Progenitor cell of endocrine pancreas (in vitro differentiated cells): ENCODE data around the gene ZNF699. TPM values are rescaled to one million over a fixed set of nuclear protein-coding genes. Genes with fewer than 3 reads are reported as not detected.
"Not testable (repeated sequence)": the region's sequence is repeated elsewhere in the genome, so short reads cannot be mapped to it uniquely, and the experiment has no call there.

Experiments used
- DNase-seq: peaks from one replicate; pipeline ENCODE4 v3.0.0; 2021; ENCODE audit warnings: low spot score; ENCODE audit not compliant: unreplicated experiment
- H3K27ac Mint-ChIP-seq: 2 replicates; pipeline ENCODE4 v1.8.0; 2021; ENCODE audit warnings: mild to moderate bottlenecking, moderate library complexity, mixed read lengths
- H3K27me3 Mint-ChIP-seq: 2 replicates; pipeline ENCODE4 v1.8.0; 2021; ENCODE audit warnings: mixed read lengths
- H3K36me3 Mint-ChIP-seq: 2 replicates; pipeline ENCODE4 v1.8.0; 2022; ENCODE audit warnings: mixed read lengths; ENCODE audit not compliant: insufficient read depth
- H3K4me1 Mint-ChIP-seq: 2 replicates; pipeline ENCODE4 v1.8.0; 2021; ENCODE audit warnings: low read depth, mixed read lengths
- H3K4me3 Mint-ChIP-seq: 2 replicates; pipeline ENCODE4 v1.8.0; 2021; ENCODE audit warnings: low read depth, mild to moderate bottlenecking, moderate library complexity, mixed read lengths
- H3K9me3 Mint-ChIP-seq: 2 replicates; pipeline ENCODE4 v1.8.0; 2021; ENCODE audit warnings: low read depth, mixed read lengths
- total RNA-seq: library from RNA; stranded (reverse); gene quantifications from 2 replicates; pipeline ENCODE4 v1.2.1, GENCODE V29; 2021
- TF ChIP-seq, protein P1 (sequence below): fragments of 200-600 bp; sonication (generic); IDR thresholded peaks from one replicate; pipeline ENCODE4 v1.5.0; 2021; ENCODE audit warnings: antibody characterized with exemption, mild to moderate bottlenecking; ENCODE audit not compliant: unreplicated experiment

ZNF699 gene
- total RNA-seq, 1 donor from 2014 or later: 6.6 TPM

DNA sequence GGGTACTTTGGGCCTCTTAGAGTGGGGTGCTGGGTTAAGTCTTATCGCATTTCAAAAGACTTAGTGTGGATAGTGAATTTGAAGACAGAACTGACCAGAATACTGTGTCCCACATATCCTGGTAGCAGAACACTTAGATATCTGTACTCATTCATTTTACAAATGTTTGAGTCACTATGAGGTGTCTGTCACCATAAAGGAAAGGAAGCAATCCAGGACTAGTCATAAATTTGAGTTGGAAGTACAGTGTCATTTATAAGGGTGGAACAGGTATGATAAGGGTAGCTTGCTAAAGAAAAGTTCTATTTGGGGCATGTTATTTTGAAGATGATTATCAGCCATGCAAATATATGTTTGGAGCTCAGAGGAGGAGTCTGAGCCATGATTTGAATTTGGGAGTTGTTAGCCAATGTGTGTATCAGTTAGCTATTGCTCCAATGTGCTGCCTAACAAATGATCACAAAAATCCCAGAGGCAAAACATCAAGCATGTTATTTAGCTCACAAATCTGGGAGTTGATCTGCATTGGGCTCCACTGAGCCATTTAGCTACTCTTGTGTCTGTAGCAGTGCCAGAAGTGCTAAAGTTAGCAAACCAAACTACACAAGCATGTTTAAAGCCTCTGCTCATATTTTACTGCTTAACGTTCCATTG, 20.3 kb downstream of the ZNF699 start:
- H3K9me3 Mint-ChIP-seq: peaks cover 42% of the 10 kb centered on the region
- H3K4me1 Mint-ChIP-seq: no peaks in the 10 kb centered on the region

DNA sequence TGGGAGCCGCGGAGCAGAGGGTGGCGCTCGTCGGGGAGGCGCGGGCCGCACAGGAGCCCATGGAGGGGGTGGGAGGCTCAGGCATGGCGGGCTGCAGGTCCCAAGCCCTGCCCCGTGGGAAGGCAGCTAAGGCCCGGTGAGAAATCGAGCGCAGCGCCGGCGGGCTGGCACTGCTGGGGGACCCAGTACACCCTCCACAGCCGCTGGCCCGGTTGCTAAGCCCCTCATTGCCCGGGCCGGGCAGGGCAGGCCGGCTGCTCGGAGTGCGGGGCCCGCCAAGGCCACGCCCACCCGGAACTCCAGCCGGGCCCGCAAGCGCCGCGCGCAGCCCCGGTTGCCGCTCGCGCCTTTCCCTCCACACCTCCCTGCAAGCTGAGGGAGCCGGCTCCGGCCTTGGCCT, 26.2 kb downstream of the ZNF699 start:
- not testable (repeated sequence) for H3K4me1 Mint-ChIP-seq, H3K4me3 Mint-ChIP-seq, DNase-seq, H3K36me3 Mint-ChIP-seq, H3K27me3 Mint-ChIP-seq, H3K27ac Mint-ChIP-seq
- peaks cover 57% of the 10 kb centered on the region for H3K9me3 Mint-ChIP-seq

More for the DNA sequence above, 20.3 kb downstream of the ZNF699 start:
- DNase-seq: no peak
- Mint-ChIP-seq H3K27ac (no peak overlapping the region), H3K4me3 (no peak overlapping the region), H3K27me3 (no peaks in the 10 kb centered on the region), H3K36me3 (peaks cover 42% of the 10 kb centered on the region)
- TF ChIP-seq, protein P1, sequence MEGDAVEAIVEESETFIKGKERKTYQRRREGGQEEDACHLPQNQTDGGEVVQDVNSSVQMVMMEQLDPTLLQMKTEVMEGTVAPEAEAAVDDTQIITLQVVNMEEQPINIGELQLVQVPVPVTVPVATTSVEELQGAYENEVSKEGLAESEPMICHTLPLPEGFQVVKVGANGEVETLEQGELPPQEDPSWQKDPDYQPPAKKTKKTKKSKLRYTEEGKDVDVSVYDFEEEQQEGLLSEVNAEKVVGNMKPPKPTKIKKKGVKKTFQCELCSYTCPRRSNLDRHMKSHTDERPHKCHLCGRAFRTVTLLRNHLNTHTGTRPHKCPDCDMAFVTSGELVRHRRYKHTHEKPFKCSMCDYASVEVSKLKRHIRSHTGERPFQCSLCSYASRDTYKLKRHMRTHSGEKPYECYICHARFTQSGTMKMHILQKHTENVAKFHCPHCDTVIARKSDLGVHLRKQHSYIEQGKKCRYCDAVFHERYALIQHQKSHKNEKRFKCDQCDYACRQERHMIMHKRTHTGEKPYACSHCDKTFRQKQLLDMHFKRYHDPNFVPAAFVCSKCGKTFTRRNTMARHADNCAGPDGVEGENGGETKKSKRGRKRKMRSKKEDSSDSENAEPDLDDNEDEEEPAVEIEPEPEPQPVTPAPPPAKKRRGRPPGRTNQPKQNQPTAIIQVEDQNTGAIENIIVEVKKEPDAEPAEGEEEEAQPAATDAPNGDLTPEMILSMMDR: no peak

DNA sequence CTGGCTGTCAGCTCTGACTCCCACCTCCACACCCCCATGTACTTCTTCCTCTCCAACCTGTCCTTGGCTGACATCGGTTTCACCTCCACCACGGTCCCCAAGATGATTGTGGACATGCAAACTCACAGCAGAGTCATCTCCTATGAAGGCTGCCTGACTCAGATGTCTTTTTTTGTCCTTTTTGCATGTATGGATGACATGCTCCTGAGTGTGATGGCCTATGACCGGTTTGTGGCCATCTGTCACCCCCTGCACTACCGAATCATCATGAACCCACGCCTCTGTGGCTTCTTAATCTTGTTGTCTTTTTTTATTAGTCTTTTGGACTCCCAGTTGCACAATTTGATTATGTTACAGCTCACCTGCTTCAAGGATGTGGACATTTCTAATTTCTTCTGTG, 58.4 kb downstream of the ZNF699 start:
- Mint-ChIP-seq H3K27me3 (no peaks in the 10 kb centered on the region), H3K4me3 (no peak overlapping the region), H3K4me1 (no peaks in the 10 kb centered on the region), H3K27ac (no peak overlapping the region), H3K36me3 (no peaks in the 10 kb centered on the region), H3K9me3 (peaks cover 48% of the 10 kb centered on the region)
- TF ChIP-seq, protein P1: no peak
- DNase-seq: no peak

DNA sequence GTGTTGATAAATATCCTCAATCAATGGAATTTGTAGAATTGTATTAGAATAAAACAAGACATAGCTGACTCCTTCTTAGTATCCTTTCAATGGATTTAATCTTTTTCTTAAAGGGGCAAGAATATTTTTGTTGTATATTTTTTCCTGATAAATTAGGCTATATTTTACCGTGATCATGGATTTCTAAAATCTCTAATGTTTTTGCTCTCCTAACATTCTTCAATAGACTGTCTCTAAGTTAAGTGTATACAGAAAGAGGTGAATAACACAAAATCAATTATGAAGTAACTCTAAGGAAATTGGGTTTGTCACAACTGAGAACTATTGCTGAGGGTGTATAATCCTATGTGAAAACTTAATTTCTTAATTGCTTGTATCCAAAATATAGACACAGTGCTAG, 59.0 kb downstream of the ZNF699 start, which contains the start of gene OR7E24:
TSS of gene OR7E24 (plus strand) at position 301 of the 400 bp plus-strand sequence. CDS start 114 bp downstream, outside the sequence.
- Mint-ChIP-seq H3K27me3 (no peaks in the 10 kb centered on the region), H3K27ac (no peak within 1 kb of the TSS), H3K36me3 (no peaks in the 10 kb centered on the region), H3K4me1 (no peaks in the 10 kb centered on the region), H3K9me3 (peaks cover 48% of the 10 kb centered on the region), H3K4me3 (no peak within 1 kb of the TSS)
- TF ChIP-seq, protein P1: no peak
- no peak for DNase-seq

Other genes with a start within 250 kb of the ZNF699 start
- not detected in 2 replicates for gene OR1M1, start 222.8 kb downstream of the ZNF699 start, total RNA-seq
- gene OR7G2, start 202.4 kb downstream of the ZNF699 start, total RNA-seq: not detected in 2 replicates
- gene OR7G1, start 194.1 kb downstream of the ZNF699 start, total RNA-seq: not detected in 2 replicates
- gene OR7G3, start 182.9 kb downstream of the ZNF699 start, total RNA-seq: not detected in 2 replicates
- 38.6 and 46.8 TPM in 2 replicates for gene ZNF317, start 169.4 kb downstream of the ZNF699 start, total RNA-seq
- gene OR7D2, start 130.9 kb downstream of the ZNF699 start, total RNA-seq: 1.2 and 1.8 TPM in 2 replicates
- not detected in 2 replicates for gene OR7D4, start 90.2 kb downstream of the ZNF699 start, total RNA-seq
- not detected in 2 replicates for gene OR7E24, start 58.9 kb downstream of the ZNF699 start, total RNA-seq
- gene ZNF559, start 14.3 kb upstream of the ZNF699 start, total RNA-seq: 42.4 and 42.5 TPM in 2 replicates
- 12.7 and 12.9 TPM in 2 replicates for gene ZNF177, start 53.2 kb upstream of the ZNF699 start, total RNA-seq
- 35.4 and 37.0 TPM in 2 replicates for gene ZNF266, start 125.7 kb upstream of the ZNF699 start, total RNA-seq
- not detected in 2 replicates for gene ZNF560, start 188.8 kb upstream of the ZNF699 start, total RNA-seq
- 21.7 and 24.2 TPM in 2 replicates for gene ZNF426, start 228.8 kb upstream of the ZNF699 start, total RNA-seq